Fibroblast of mammary gland (primary cell): ENCODE results near the gene ACVR1B.

Experiments
- DNase-seq: peaks from one replicate; pipeline ENCODE4 v3.0.0-alpha.2; 2010; ENCODE audit warnings: low read depth
- H3K4me3 ChIP-seq: 2 replicates; pipeline ENCODE4 v1.5.1; 2011; ENCODE audit warnings: low read depth, mild to moderate bottlenecking, low read length, moderate library complexity; ENCODE audit not compliant: control insufficient read depth
- CTCF ChIP-seq: conservative IDR thresholded peaks from 2 replicates; pipeline ENCODE4 v1.5.1; 2011; ENCODE audit warnings: low read depth, low read length, inconsistent platforms; ENCODE audit not compliant: control insufficient read depth, insufficient read depth

ACVR1B gene

GRCh38 chr12:51907856-51908425 lies 43.6 kb upstream of the ACVR1B start:
- TF ChIP-seq CTCF: no peak
- H3K4me3 ChIP-seq: peak overlapping the region; percentile 48
- DNase-seq: no peak

GRCh38 chr12:51908876-51909592 lies 42.5 kb upstream of the ACVR1B start:
- DNase-seq: no peak
- TF ChIP-seq CTCF: no peak
- H3K4me3 ChIP-seq: no peak overlapping the region

- TF ChIP-seq CTCF: no peak
- peak overlapping the region; percentile 2 for H3K4me3 ChIP-seq
- peak; percentile 56 for DNase-seq
Measured at GRCh38 chr12:51910168-51910567, 41.3 kb upstream of the ACVR1B start.

GRCh38 chr12:51910691-51911090 lies 40.8 kb upstream of the ACVR1B start:
- TF ChIP-seq CTCF: no peak
- DNase-seq: no peak
- no peak overlapping the region for H3K4me3 ChIP-seq

- TF ChIP-seq CTCF: no peak
- H3K4me3 ChIP-seq: no peak overlapping the region
- DNase-seq: no peak
Measured at GRCh38 chr12:51911307-51911706, 40.2 kb upstream of the ACVR1B start.

GRCh38 chr12:51911788-51912711 lies 39.4 kb upstream of the ACVR1B start:
- no peak for DNase-seq
- H3K4me3 ChIP-seq: no peak overlapping the region
- TF ChIP-seq CTCF: no peak
